Measurements from ENCODE around the gene PCP2. TPM values are rescaled to one million over a fixed set of nuclear protein-coding genes. Genes with fewer than 3 reads are reported as not detected.

The PCP2 gene
- total RNA-seq, 4 donors from 2014 or later = not detected

DNA sequence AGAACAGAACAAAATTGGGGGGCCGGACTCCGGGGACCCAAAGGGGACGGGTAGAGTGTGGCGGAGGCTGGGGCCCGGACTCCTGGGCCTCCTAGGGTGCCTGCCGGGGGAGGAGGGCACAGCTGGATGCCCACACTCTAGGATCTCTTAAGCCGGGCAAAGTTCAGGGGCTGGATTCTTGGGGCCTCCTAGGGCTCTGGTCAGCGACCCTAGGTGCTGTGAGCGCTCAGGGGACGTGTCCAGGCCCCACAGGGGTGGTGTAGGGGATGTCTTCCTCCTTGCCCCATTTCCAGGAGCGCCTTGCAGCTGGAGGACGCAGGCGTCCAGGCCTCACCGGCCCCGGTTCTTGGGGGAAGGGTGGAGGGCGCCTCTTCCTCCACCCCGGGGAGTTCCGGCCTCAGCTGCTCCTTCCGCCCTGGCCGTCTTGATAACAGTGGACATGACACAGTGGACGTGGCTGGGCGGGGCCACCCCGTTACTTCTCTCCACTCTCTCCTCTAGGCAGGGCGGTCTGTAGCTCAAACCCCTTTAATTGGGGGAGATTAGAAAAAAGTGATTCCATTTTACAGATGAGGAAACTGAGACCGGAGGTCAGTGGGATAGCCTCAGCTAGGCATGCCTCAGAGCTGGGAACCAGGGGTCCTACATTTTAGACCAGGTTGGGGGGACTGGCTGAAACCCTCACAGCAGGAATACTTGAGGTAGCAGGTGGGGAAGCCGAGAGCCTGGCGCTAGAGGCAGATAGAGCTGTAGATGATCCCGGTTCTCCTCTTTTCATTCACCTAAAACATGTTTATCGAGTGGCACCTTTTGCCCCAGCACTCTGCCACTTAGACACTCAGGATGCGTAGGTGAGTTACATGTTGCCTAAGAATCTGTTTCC, 4.1 kb upstream of the PCP2 start:
- Histone ChIP-seq H3K9me3 (no peaks in the 10 kb centered on the region), H3K27ac (no peak overlapping the region), H3K4me1 (no peaks in the 10 kb centered on the region), H3K4me3 (peak overlapping the region in 1 of 2 donors; percentile 31), H3K27me3 (peaks cover 10 to 20% of the 10 kb centered on the region in 2 donors), H3K36me3 (no peaks in the 10 kb centered on the region)
- DNase-seq = no peak
- TF ChIP-seq, protein P1, sequence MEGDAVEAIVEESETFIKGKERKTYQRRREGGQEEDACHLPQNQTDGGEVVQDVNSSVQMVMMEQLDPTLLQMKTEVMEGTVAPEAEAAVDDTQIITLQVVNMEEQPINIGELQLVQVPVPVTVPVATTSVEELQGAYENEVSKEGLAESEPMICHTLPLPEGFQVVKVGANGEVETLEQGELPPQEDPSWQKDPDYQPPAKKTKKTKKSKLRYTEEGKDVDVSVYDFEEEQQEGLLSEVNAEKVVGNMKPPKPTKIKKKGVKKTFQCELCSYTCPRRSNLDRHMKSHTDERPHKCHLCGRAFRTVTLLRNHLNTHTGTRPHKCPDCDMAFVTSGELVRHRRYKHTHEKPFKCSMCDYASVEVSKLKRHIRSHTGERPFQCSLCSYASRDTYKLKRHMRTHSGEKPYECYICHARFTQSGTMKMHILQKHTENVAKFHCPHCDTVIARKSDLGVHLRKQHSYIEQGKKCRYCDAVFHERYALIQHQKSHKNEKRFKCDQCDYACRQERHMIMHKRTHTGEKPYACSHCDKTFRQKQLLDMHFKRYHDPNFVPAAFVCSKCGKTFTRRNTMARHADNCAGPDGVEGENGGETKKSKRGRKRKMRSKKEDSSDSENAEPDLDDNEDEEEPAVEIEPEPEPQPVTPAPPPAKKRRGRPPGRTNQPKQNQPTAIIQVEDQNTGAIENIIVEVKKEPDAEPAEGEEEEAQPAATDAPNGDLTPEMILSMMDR (IDR thresholded peaks at IDR 0.05) = no peak
- TF ChIP-seq POLR2A (IDR thresholded peaks at IDR 0.05) = no peak
- intact Hi-C loops (cut with DNase I; ENCODE audit: low total_unique reads) = no loop called here

DNA sequence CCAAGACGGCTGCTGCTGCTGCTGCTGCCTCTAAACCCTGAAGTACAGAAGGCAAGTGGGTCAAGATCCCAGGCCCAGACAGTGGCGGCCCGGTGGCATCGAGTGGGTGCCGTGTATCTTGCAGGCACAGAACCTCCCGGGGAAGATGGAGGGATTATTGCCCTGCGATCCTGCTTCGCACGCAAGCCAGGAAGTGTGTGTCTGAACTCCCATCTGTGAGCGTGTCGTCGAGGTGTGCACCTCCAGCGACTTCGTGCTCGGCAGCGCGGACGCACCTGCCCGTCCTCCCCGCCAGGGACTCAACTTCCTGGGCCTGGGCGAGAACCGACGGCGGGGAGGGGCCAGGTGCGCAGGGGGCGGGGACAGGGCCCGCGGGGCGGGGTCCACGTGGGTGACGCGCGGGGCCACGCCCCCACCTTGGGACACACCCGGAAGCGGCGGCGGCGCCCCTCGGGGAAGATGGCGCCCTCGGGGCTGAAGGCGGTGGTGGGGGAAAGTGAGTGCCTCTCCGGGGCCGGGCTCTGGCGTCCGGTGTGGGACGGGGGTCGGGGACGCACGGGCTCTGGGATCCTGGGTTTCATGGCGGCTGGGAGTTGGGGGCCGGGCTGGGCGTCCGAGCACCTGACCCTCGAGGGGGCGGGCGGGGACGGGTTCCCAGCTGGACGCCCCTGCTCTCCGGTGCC, 3.3 kb upstream of the PCP2 start, which contains the start of gene STXBP2:
Gene STXBP2 (plus strand): TSS at position 420 of the 683 bp plus-strand sequence. CDS start 40 bp downstream, at position 460.
- Histone ChIP-seq H3K9me3 (no peaks in the 10 kb centered on the region), H3K27me3 (peaks cover 10 to 20% of the 10 kb centered on the region in 2 donors), H3K36me3 (no peaks in the 10 kb centered on the region), H3K4me1 (no peaks in the 10 kb centered on the region), H3K4me3 (peak within 1 kb of the TSS in 1 of 2 donors; percentile 31), H3K27ac (no peak within 1 kb of the TSS)
- intact Hi-C loops (cut with DNase I; ENCODE audit: low total_unique reads) = no loop called here
- TF ChIP-seq, protein P1 (IDR thresholded peaks at IDR 0.05) = no peak
- TF ChIP-seq POLR2A (IDR thresholded peaks at IDR 0.05) = peak in 1 of 2 donors; percentile 23
- DNase-seq = peak in 1 of 2 donors; percentile 34

DNA sequence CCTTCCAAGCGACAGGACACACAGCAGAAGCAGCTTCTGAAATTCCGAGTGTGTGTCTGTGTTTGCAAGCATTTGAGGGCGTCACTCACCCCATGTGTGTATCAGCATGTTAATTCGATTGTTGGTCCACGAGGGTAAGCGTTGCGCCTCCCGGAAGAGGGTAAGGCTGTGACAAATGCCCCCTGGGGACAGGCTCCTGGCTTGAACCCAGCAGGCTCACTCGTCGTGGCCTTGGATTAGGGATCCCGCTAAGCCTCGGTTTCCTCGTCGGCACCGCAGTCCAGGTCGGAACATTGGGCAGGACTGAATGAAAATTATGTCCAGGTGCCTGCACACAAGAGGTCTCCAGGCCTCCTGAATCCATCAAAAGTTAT, 2.8 kb upstream of the PCP2 start:
- Histone ChIP-seq H3K4me3 (no peak overlapping the region), H3K36me3 (no peaks in the 10 kb centered on the region), H3K27me3 (peaks cover 10 to 20% of the 10 kb centered on the region in 2 donors), H3K4me1 (no peaks in the 10 kb centered on the region), H3K9me3 (no peaks in the 10 kb centered on the region), H3K27ac (no peak overlapping the region)
- TF ChIP-seq POLR2A (IDR thresholded peaks at IDR 0.05) = no peak
- TF ChIP-seq, protein P1 (IDR thresholded peaks at IDR 0.05) = no peak
- no peak for DNase-seq
- intact Hi-C loops (cut with DNase I; ENCODE audit: low total_unique reads) = no loop called here

DNA sequence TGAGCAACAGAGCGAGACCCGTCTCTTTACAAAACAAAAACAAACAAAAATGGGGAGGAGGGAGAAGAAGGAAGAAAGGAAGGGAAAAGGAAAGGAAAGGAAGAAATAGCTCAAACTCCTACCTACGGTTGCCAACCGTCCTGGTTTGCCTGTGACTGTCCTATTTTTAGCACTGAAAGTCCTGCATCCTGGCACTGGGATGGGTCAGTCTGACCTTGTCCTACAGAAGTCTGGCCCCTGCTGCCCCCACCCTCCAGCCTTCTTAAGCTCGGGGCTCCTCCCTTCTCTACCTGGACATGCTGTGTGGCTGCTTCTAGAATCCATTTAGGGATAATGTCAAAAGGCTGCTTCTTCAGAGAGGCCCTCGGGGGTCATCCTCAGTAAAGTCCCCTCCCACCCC, 2.2 kb upstream of the PCP2 start:
- H3K36me3 ChIP-seq = no peaks in the 10 kb centered on the region
- intact Hi-C loops (cut with DNase I; ENCODE audit: low total_unique reads) = no loop called here
- DNase-seq = no peak
- no peak for TF ChIP-seq POLR2A (IDR thresholded peaks at IDR 0.05)
- TF ChIP-seq, protein P1 (IDR thresholded peaks at IDR 0.05) = no peak
- H3K4me3 ChIP-seq = no peak overlapping the region
- H3K9me3 ChIP-seq = no peaks in the 10 kb centered on the region
- H3K27ac ChIP-seq = no peak overlapping the region
- peaks cover 0 to 4% of the 10 kb centered on the region in 2 donors for H3K4me1 ChIP-seq
- peaks cover 10 to 20% of the 10 kb centered on the region in 2 donors for H3K27me3 ChIP-seq

Measured in uterus (tissue), 4 donors.